ENCODE results near the gene TDRD5.
A peak's percentile ranks its signal among the peaks of the same experiment; 100 is the strongest.

TDRD5 gene

GRCh38 chr1:179576509-179576908, 15.1 kb upstream of the TDRD5 start:
- Histone ChIP-seq H3K27ac (ENCODE audit: low read depth, low read length) (no peak overlapping the region), H3K27me3 (ENCODE audit: control insufficient read depth in 5 of 5, insufficient read depth in 4 of 5, low read length in 5 of 5) (peaks cover 15 to 29% (median 28%) of the 10 kb centered on the region in 5 donors), H3K9ac (ENCODE audit: low read length in 5 of 5) (no peak overlapping the region), H3K9me3 (ENCODE audit: control insufficient read depth in 5 of 5, low read length in 5 of 5) (no peaks in the 10 kb centered on the region), H3K36me3 (ENCODE audit: control insufficient read depth in 5 of 5, insufficient read depth in 5 of 5, low read length in 5 of 5) (no peaks in the 10 kb centered on the region), H3K4me3 (ENCODE audit: low read depth in 1 of 5, low read length in 5 of 5) (no peak overlapping the region), H3K4me1 (ENCODE audit: control insufficient read depth in 5 of 5, insufficient read depth in 5 of 5, low read length in 5 of 5) (peaks cover 0 to 5% (median 0%) of the 10 kb centered on the region in 5 donors)

GRCh38 chr1:179583771-179584320, 7.8 kb upstream of the TDRD5 start:
- no peak overlapping the region for H3K9ac ChIP-seq (ENCODE audit: low read length in 5 of 5)
- H3K4me3 ChIP-seq (ENCODE audit: low read depth in 1 of 5, low read length in 5 of 5), result no peak overlapping the region
- H3K36me3 ChIP-seq (ENCODE audit: control insufficient read depth in 5 of 5, insufficient read depth in 5 of 5, low read length in 5 of 5), result no peaks in the 10 kb centered on the region
- no peak overlapping the region for H3K27ac ChIP-seq (ENCODE audit: low read depth, low read length)
- peaks cover 0 to 16% (median 11%) of the 10 kb centered on the region in 5 donors for H3K9me3 ChIP-seq (ENCODE audit: control insufficient read depth in 5 of 5, low read length in 5 of 5)
- peaks cover 0 to 4% (median 2%) of the 10 kb centered on the region in 5 donors for H3K4me1 ChIP-seq (ENCODE audit: control insufficient read depth in 5 of 5, insufficient read depth in 5 of 5, low read length in 5 of 5)
- peaks cover 0 to 3% (median 0%) of the 10 kb centered on the region in 5 donors for H3K27me3 ChIP-seq (ENCODE audit: control insufficient read depth in 5 of 5, insufficient read depth in 4 of 5, low read length in 5 of 5)

- H3K27me3 ChIP-seq (ENCODE audit: control insufficient read depth in 5 of 5, insufficient read depth in 4 of 5, low read length in 5 of 5), result peaks cover 0 to 5% (median 2%) of the 10 kb centered on the region in 5 donors
- peak overlapping the region in 2 of 5 donors; percentile 61 to 68 for H3K9ac ChIP-seq (ENCODE audit: low read length in 5 of 5)
- H3K9me3 ChIP-seq (ENCODE audit: control insufficient read depth in 5 of 5, low read length in 5 of 5), result peaks cover 0 to 18% (median 11%) of the 10 kb centered on the region in 5 donors
- no peak overlapping the region for H3K27ac ChIP-seq (ENCODE audit: low read depth, low read length)
- peaks cover 0 to 5% (median 3%) of the 10 kb centered on the region in 5 donors for H3K4me1 ChIP-seq (ENCODE audit: control insufficient read depth in 5 of 5, insufficient read depth in 5 of 5, low read length in 5 of 5)
- no peaks in the 10 kb centered on the region for H3K36me3 ChIP-seq (ENCODE audit: control insufficient read depth in 5 of 5, insufficient read depth in 5 of 5, low read length in 5 of 5)
- peak overlapping the region in 4 of 5 donors; percentile 38 to 53 (median 45) for H3K4me3 ChIP-seq (ENCODE audit: low read depth in 1 of 5, low read length in 5 of 5)
Measured at GRCh38 chr1:179586107-179586823, 5.4 kb upstream of the TDRD5 start.

- Histone ChIP-seq H3K4me3 (ENCODE audit: low read depth in 1 of 5, low read length in 5 of 5) (no peak overlapping the region), H3K27me3 (ENCODE audit: control insufficient read depth in 5 of 5, insufficient read depth in 4 of 5, low read length in 5 of 5) (peaks cover 2 to 14% (median 9%) of the 10 kb centered on the region in 5 donors), H3K36me3 (ENCODE audit: control insufficient read depth in 5 of 5, insufficient read depth in 5 of 5, low read length in 5 of 5) (no peaks in the 10 kb centered on the region), H3K4me1 (ENCODE audit: control insufficient read depth in 5 of 5, insufficient read depth in 5 of 5, low read length in 5 of 5) (peaks cover 0 to 13% (median 11%) of the 10 kb centered on the region in 5 donors), H3K27ac (ENCODE audit: low read depth, low read length) (no peak overlapping the region), H3K9ac (ENCODE audit: low read length in 5 of 5) (no peak overlapping the region), H3K9me3 (ENCODE audit: control insufficient read depth in 5 of 5, low read length in 5 of 5) (peaks cover 0 to 18% (median 11%) of the 10 kb centered on the region in 5 donors)
Measured at GRCh38 chr1:179587336-179587735, 4.3 kb upstream of the TDRD5 start.

GRCh38 chr1:179588425-179589024, 3.1 kb upstream of the TDRD5 start:
- peaks cover 0 to 18% (median 11%) of the 10 kb centered on the region in 5 donors for H3K9me3 ChIP-seq (ENCODE audit: control insufficient read depth in 5 of 5, low read length in 5 of 5)
- H3K27me3 ChIP-seq (ENCODE audit: control insufficient read depth in 5 of 5, insufficient read depth in 4 of 5, low read length in 5 of 5), result peaks cover 2 to 17% (median 11%) of the 10 kb centered on the region in 5 donors
- no peaks in the 10 kb centered on the region for H3K36me3 ChIP-seq (ENCODE audit: control insufficient read depth in 5 of 5, insufficient read depth in 5 of 5, low read length in 5 of 5)
- H3K9ac ChIP-seq (ENCODE audit: low read length in 5 of 5), result no peak overlapping the region
- H3K27ac ChIP-seq (ENCODE audit: low read depth, low read length), result no peak overlapping the region
- H3K4me3 ChIP-seq (ENCODE audit: low read depth in 1 of 5, low read length in 5 of 5), result no peak overlapping the region
- peaks cover 0 to 19% (median 11%) of the 10 kb centered on the region in 5 donors for H3K4me1 ChIP-seq (ENCODE audit: control insufficient read depth in 5 of 5, insufficient read depth in 5 of 5, low read length in 5 of 5)

GRCh38 chr1:179589509-179589908, 2.1 kb upstream of the TDRD5 start:
- Histone ChIP-seq H3K27ac (ENCODE audit: low read depth, low read length) (no peak overlapping the region), H3K4me1 (ENCODE audit: control insufficient read depth in 5 of 5, insufficient read depth in 5 of 5, low read length in 5 of 5) (peaks cover 0 to 19% (median 11%) of the 10 kb centered on the region in 5 donors), H3K9ac (ENCODE audit: low read length in 5 of 5) (no peak overlapping the region), H3K4me3 (ENCODE audit: low read depth in 1 of 5, low read length in 5 of 5) (no peak overlapping the region), H3K36me3 (ENCODE audit: control insufficient read depth in 5 of 5, insufficient read depth in 5 of 5, low read length in 5 of 5) (no peaks in the 10 kb centered on the region), H3K27me3 (ENCODE audit: control insufficient read depth in 5 of 5, insufficient read depth in 4 of 5, low read length in 5 of 5) (peaks cover 2 to 17% (median 11%) of the 10 kb centered on the region in 5 donors), H3K9me3 (ENCODE audit: control insufficient read depth in 5 of 5, low read length in 5 of 5) (peaks cover 0 to 18% (median 11%) of the 10 kb centered on the region in 5 donors)

- Histone ChIP-seq H3K4me3 (ENCODE audit: low read depth in 1 of 5, low read length in 5 of 5) (no peak overlapping the region), H3K27me3 (ENCODE audit: control insufficient read depth in 5 of 5, insufficient read depth in 4 of 5, low read length in 5 of 5) (peaks cover 2 to 16% (median 11%) of the 10 kb centered on the region in 5 donors), H3K9ac (ENCODE audit: low read length in 5 of 5) (no peak overlapping the region), H3K27ac (ENCODE audit: low read depth, low read length) (no peak overlapping the region), H3K36me3 (ENCODE audit: control insufficient read depth in 5 of 5, insufficient read depth in 5 of 5, low read length in 5 of 5) (no peaks in the 10 kb centered on the region), H3K4me1 (ENCODE audit: control insufficient read depth in 5 of 5, insufficient read depth in 5 of 5, low read length in 5 of 5) (peaks cover 0 to 19% (median 11%) of the 10 kb centered on the region in 5 donors), H3K9me3 (ENCODE audit: control insufficient read depth in 5 of 5, low read length in 5 of 5) (peaks cover 0 to 18% (median 11%) of the 10 kb centered on the region in 5 donors)
Measured at GRCh38 chr1:179590671-179591070, 961 bp upstream of the TDRD5 start.

- Histone ChIP-seq H3K9me3 (ENCODE audit: control insufficient read depth in 5 of 5, low read length in 5 of 5) (peaks cover 0 to 18% (median 11%) of the 10 kb centered on the region in 5 donors), H3K36me3 (ENCODE audit: control insufficient read depth in 5 of 5, insufficient read depth in 5 of 5, low read length in 5 of 5) (no peaks in the 10 kb centered on the region), H3K4me1 (ENCODE audit: control insufficient read depth in 5 of 5, insufficient read depth in 5 of 5, low read length in 5 of 5) (peaks cover 0 to 17% (median 11%) of the 10 kb centered on the region in 5 donors), H3K27me3 (ENCODE audit: control insufficient read depth in 5 of 5, insufficient read depth in 4 of 5, low read length in 5 of 5) (peaks cover 2 to 16% (median 11%) of the 10 kb centered on the region in 5 donors), H3K4me3 (ENCODE audit: low read depth in 1 of 5, low read length in 5 of 5) (peak overlapping the region in 4 of 5 donors; percentile 14 to 55 (median 38)), H3K9ac (ENCODE audit: low read length in 5 of 5) (no peak overlapping the region), H3K27ac (ENCODE audit: low read depth, low read length) (no peak overlapping the region)
Measured at GRCh38 chr1:179591253-179591591, 410 bp upstream of the TDRD5 start.

- no peak overlapping the region for H3K4me3 ChIP-seq (ENCODE audit: low read depth in 1 of 5, low read length in 5 of 5)
- no peaks in the 10 kb centered on the region for H3K36me3 ChIP-seq (ENCODE audit: control insufficient read depth in 5 of 5, insufficient read depth in 5 of 5, low read length in 5 of 5)
- peaks cover 0 to 2% (median 0%) of the 10 kb centered on the region in 5 donors for H3K9me3 ChIP-seq (ENCODE audit: control insufficient read depth in 5 of 5, low read length in 5 of 5)
- H3K4me1 ChIP-seq (ENCODE audit: control insufficient read depth in 5 of 5, insufficient read depth in 5 of 5, low read length in 5 of 5), result no peaks in the 10 kb centered on the region
- no peak overlapping the region for H3K27ac ChIP-seq (ENCODE audit: low read depth, low read length)
- H3K9ac ChIP-seq (ENCODE audit: low read length in 5 of 5), result no peak overlapping the region
- no peaks in the 10 kb centered on the region for H3K27me3 ChIP-seq (ENCODE audit: control insufficient read depth in 5 of 5, insufficient read depth in 4 of 5, low read length in 5 of 5)
Measured at GRCh38 chr1:179598631-179599030, 7.0 kb downstream of the TDRD5 start.

Data from subcutaneous abdominal adipose tissue (tissue), 5 donors.